Kidney capillary endothelial cell (primary cell): Measurements from ENCODE around the gene EFCAB6.

ENCODE experiments used
- DNase-seq: peaks from one replicate; pipeline ENCODE4 v3.0.0-alpha.2; 2018; ENCODE audit warnings: low spot score

The EFCAB6 gene

GRCh38 chr22:43481568-43482317 lies 330.4 kb downstream of the EFCAB6 start:
- no peak for DNase-seq

DNA sequence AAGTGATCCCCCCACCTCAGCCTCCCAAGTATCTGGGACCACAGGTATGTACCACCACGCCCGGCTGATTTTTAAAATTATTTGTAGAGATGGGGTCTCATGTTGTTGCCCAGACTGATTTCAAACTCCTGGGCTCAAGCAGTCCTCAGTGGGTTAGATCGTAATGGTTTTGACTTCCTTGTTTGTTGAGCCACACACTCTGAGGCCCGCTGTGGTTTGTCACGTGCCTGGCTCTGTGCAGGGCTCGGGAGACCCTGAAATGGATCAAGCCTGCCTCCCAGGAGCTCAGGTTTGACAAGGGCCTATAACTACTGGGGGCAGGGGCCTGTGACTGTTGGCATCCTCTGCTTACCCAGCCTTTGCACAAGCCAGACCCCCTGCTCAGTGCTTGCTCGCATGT lies 332.1 kb downstream of the EFCAB6 start:
- DNase-seq = no peak

DNA sequence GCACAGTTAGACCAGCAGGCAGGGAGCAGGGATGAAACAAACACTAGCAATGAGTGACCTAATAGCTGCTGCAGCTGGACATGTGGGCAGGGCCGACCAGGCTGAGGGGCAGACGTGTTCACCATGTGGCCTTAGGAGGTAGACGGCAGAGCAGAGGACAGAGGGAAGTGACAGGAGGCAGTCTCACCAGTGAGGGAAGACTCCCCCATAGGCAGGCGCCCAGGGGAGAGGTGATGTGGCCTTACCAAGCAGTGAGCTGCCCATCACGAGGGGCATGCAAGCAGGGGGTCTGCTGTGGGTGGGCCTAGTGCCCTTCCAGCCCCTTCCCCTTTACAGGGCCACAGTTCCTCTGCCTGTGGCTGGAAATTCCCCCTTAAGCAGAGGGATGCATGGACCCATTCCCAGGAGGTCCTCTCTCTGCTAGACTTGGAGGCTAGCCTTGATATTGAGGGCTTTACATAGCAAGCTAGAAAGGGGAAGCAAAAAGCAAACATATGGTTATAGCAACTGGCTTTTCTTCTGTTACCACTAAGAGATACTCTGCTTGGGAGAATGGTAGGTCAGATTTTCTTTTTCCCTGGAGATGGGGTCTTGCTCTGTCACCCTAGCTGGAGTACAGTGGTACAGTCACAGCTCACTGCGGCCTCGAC lies 332.7 kb downstream of the EFCAB6 start:
- no peak for DNase-seq
